NT2/D1 (cell line): ENCODE measurements around the gene ANKRD13B.

ENCODE experiments used
- DNase-seq: peaks from one replicate; pipeline ENCODE4 v3.0.0-alpha.2; 2011; ENCODE audit warnings: low read depth, low spot score
- H3K27me3 ChIP-seq: 2 replicates; pipeline ENCODE4 v1.6.0; 2011; ENCODE audit warnings: mild to moderate bottlenecking; ENCODE audit not compliant: insufficient read length, insufficient read depth
- H3K36me3 ChIP-seq: 2 replicates; pipeline ENCODE4 v1.6.1; 2011; ENCODE audit warnings: mild to moderate bottlenecking, low read length, mixed read lengths; ENCODE audit not compliant: insufficient read depth, insufficient read length
- H3K4me1 ChIP-seq: 2 replicates; pipeline ENCODE4 v1.5.1; 2011; ENCODE audit not compliant: insufficient read depth, insufficient read length
- H3K4me3 ChIP-seq: 2 replicates; pipeline ENCODE4 v1.5.1; 2011; ENCODE audit warnings: low read depth; ENCODE audit not compliant: insufficient read length
- H3K9ac ChIP-seq: 2 replicates; pipeline ENCODE4 v1.6.0; 2011; ENCODE audit warnings: low read depth; ENCODE audit not compliant: insufficient read length
- H3K9me3 ChIP-seq: 2 replicates; pipeline ENCODE4 v1.5.1; 2011; ENCODE audit warnings: mild to moderate bottlenecking, low read length; ENCODE audit not compliant: insufficient read depth
- SUZ12 ChIP-seq: IDR thresholded peaks from 2 replicates; pipeline ENCODE4 v1.6.1; 2011; ENCODE audit not compliant: insufficient read length, insufficient read depth; ENCODE audit errors: extremely low read depth
- YY1 ChIP-seq: IDR thresholded peaks from 2 replicates; pipeline ENCODE4 v1.6.1; 2011; ENCODE audit not compliant: insufficient read length, insufficient read depth
- ZNF274 ChIP-seq: IDR thresholded peaks from 2 replicates; pipeline ENCODE4 v1.6.1; 2011; ENCODE audit warnings: mild to moderate bottlenecking, low read depth, low read length

Gene ANKRD13B

GRCh38 chr17:29655323-29655722 lies 62.4 kb downstream of the ANKRD13B start:
- H3K36me3 ChIP-seq, result peaks cover 3% of the 10 kb centered on the region
- no peaks in the 10 kb centered on the region for H3K4me1 ChIP-seq
- TF ChIP-seq YY1 (no peak), ZNF274 (no peak), SUZ12 (no peak)
- no peaks in the 10 kb centered on the region for H3K9me3 ChIP-seq
- DNase-seq, result no peak
- no peak overlapping the region for H3K9ac ChIP-seq
- H3K4me3 ChIP-seq, result no peak overlapping the region
- H3K27me3 ChIP-seq, result no peaks in the 10 kb centered on the region

- H3K4me3 ChIP-seq, result no peak overlapping the region
- H3K36me3 ChIP-seq, result no peaks in the 10 kb centered on the region
- no peak for TF ChIP-seq ZNF274
- no peak for TF ChIP-seq SUZ12
- TF ChIP-seq YY1, result no peak
- no peak for DNase-seq
- no peak overlapping the region for H3K9ac ChIP-seq
- no peaks in the 10 kb centered on the region for H3K9me3 ChIP-seq
- H3K4me1 ChIP-seq, result no peaks in the 10 kb centered on the region
- no peaks in the 10 kb centered on the region for H3K27me3 ChIP-seq
These were observed 66.2 kb downstream of the ANKRD13B start for GRCh38 chr17:29659155-29659554.

- TF ChIP-seq SUZ12, result no peak
- TF ChIP-seq ZNF274, result no peak
- no peak for TF ChIP-seq YY1
- DNase-seq, result no peak
These were observed 68.3 kb downstream of the ANKRD13B start for GRCh38 chr17:29661213-29661612.

GRCh38 chr17:29663155-29663554 lies 70.2 kb downstream of the ANKRD13B start:
- no peaks in the 10 kb centered on the region for H3K27me3 ChIP-seq
- no peak for TF ChIP-seq ZNF274
- no peak for DNase-seq
- H3K36me3 ChIP-seq, result peaks cover 9% of the 10 kb centered on the region
- H3K9ac ChIP-seq, result no peak overlapping the region
- H3K4me1 ChIP-seq, result no peaks in the 10 kb centered on the region
- no peaks in the 10 kb centered on the region for H3K9me3 ChIP-seq
- H3K4me3 ChIP-seq, result no peak overlapping the region

More at GRCh38 chr17:29661213-29661612, 68.3 kb downstream of the ANKRD13B start:
- Histone ChIP-seq H3K27me3 (no peaks in the 10 kb centered on the region), H3K9me3 (no peaks in the 10 kb centered on the region), H3K36me3 (no peaks in the 10 kb centered on the region), H3K9ac (no peak overlapping the region), H3K4me1 (no peaks in the 10 kb centered on the region), H3K4me3 (no peak overlapping the region)
